ENCODE measurements around the gene PCDHGA1.
"Not testable (repeated sequence)": the region's sequence is repeated elsewhere in the genome, so short reads cannot be mapped to it uniquely, and the experiment has no call there.

The PCDHGA1 gene

DNA sequence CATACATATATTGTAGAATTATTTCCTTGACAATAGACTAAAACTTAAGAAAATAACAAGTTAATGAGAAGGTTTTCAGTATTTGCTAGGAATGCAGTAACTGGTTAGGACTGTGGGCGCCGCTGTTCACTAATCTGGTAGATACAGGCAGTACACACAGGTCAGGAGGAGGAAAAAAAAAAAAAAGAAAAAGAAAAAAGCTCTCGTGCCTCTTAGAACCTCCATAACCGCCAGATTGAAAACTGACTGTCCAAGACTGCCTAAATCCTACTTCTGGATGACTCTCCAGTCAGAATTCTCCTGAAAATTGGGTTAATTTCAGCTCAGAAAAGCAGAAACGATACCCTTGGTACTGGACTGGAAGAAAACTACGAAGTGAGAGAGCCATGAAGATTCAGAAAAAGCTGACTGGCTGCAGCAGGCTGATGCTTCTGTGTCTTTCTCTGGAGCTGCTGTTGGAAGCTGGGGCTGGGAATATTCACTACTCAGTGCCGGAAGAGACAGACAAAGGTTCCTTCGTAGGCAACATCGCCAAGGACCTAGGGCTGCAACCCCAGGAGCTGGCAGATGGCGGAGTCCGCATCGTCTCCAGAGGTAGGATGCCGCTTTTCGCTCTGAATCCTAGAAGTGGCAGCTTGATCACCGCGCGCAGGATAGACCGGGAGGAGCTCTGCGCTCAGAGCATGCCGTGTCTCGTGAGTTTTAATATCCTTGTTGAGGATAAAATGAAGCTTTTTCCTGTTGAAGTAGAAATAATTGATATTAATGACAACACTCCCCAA lies at the start of gene PCDHGA1:
Gene PCDHGA1, plus strand, starts transcription at position 216 of the 782 bp plus-strand sequence.
- no peak for DNase-seq (ENCODE audit: low read depth in 4 of 4, low spot score in 1 of 4)

DNA sequence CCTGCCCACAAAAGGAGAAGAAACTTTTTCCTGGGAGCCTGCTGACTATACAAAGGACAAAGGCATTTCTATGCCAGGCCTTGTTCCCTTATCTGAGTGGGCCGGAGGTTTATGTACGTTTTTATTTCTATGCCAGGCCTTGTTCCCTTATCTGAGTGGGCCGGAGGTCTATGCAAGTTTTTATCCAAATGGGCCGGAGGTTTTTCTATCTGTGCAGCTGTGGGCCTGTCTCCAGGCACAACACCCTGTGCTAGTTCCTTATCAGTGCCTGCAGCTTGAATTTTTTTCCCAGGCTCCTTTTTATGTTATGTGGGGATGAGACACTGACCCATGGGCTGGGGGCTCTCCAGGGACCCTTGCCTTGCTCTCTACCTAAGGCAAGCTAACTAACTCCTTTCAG lies 31.9 kb upstream of the PCDHGA1 start:
- DNase-seq (ENCODE audit: low read depth in 4 of 4, low spot score in 1 of 4): no peak

DNA sequence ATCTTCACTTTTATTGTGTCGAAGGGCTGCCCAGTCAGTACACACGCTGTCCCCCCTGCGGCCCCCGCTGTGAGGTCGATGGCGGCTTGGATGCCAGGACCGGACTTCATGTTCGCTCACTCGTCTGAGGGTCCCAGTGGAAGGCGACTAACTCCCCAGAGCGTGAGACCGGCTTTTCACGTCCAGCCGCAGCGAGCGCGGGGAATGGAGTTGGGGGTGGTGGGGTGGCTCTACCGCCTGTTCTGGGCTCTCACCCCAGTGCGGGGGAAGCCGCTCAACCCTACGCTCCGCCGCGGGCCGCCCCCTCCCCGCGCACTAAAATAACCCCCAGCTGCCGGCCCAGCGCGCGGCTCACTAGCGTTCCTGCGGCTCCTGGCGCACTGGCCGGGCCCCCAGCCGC lies 26.6 kb upstream of the PCDHGA1 start, which contains the start of gene SLC25A2:
Gene SLC25A2, minus strand, starts transcription at position 294 of the 400 bp plus-strand sequence. Its CDS starts 184 bp downstream, at position 110.
- no peak for DNase-seq (ENCODE audit: low read depth in 4 of 4, low spot score in 1 of 4)

DNA sequence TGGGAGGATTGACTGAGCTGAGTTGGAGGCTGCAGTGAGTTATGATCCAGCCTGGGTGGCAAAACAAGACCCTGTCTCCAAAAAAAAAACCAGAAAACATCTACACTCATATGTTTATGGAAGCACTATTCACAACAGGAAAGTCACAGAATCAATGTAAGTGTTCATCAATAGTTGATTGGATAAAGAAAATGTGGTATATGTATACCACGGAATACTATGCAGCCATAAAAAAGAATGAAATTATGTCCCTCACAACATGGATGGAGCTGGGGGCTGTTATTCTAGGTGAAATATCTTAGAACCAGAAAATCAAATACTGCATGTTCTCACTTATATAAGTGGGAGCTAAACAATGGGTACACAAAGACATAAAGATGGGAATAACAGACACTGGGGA lies 23.7 kb upstream of the PCDHGA1 start:
- DNase-seq (ENCODE audit: low read depth in 4 of 4, low spot score in 1 of 4): no peak

DNA sequence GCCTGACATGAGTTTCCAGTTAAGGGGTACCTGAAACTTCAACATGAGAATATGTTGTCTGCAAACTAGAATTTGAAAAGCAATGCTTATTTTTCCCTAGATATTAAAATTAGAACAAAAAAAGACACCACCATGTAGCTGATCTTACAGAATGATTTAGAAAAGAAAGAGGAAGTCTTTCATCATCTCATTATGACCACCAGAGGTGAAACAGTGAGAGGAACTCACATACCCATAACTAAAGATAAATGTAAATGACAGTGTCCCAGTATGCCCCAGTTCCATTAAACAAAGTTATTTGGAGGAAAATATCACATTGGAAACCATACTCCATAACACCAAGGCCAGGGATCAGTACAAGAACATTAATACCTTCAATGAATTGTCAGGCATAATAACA lies 16.6 kb upstream of the PCDHGA1 start:
- no peak for DNase-seq (ENCODE audit: low read depth in 4 of 4, low spot score in 1 of 4)

DNA sequence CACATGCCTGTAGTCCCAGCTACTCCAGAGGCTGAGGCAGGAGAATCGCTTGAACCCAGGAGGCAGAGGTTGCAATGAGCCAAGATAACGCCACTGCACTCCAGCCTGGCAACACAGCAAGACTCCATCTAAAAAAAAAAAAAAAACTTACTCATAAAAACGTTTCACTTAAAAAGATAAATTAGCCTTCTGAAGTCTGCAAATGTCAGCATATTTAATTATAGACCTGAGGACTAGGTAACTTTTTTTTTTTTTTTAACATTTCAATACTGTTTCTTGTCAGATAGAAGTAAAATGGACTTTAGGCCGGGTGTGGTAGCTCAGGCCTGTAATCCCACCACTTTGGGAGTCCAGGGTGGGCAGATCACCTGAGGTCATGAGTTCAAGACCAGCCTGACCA lies 13.4 kb upstream of the PCDHGA1 start:
- DNase-seq (ENCODE audit: low read depth in 4 of 4, low spot score in 1 of 4): not testable (repeated sequence)

DNA sequence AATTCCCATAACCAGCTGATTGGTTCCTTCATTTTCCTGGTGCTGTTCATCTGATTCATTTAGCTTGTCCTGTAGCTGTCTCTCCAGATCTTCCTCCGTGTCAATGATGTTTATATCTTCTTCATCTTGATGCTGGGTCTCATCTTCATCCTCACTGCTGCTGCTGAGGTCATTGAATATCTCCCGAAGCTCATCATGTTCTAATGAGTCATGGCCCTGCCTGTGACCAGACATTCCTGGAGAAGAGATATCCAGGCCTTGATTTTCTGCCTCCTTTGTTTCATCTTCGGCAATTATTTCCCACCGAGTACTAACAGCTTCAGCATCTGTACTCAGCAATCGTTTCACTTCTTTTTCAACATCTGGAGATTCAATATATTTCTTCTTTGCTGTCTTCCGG lies 11.1 kb upstream of the PCDHGA1 start:
- DNase-seq (ENCODE audit: low read depth in 4 of 4, low spot score in 1 of 4): no peak

DNA sequence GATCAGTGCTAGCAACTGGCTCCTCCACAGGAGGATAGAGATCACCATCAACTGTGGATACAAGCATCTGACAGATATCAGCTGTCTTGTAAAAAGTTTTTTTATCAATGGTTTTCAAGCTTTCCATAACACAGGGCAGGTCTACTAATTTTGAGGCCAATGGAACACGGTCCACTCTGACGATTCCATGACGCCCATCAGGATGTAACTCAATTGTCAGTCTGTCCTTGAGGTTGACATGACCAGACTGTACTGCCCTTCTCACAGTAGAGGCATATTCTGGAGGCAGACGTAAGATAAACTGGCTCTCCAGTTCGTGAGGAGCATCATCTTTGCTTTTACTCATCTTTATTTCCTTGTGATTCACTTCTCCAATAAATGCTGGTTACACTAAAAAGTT lies 10.6 kb upstream of the PCDHGA1 start:
- no peak for DNase-seq (ENCODE audit: low read depth in 4 of 4, low spot score in 1 of 4)

DNA sequence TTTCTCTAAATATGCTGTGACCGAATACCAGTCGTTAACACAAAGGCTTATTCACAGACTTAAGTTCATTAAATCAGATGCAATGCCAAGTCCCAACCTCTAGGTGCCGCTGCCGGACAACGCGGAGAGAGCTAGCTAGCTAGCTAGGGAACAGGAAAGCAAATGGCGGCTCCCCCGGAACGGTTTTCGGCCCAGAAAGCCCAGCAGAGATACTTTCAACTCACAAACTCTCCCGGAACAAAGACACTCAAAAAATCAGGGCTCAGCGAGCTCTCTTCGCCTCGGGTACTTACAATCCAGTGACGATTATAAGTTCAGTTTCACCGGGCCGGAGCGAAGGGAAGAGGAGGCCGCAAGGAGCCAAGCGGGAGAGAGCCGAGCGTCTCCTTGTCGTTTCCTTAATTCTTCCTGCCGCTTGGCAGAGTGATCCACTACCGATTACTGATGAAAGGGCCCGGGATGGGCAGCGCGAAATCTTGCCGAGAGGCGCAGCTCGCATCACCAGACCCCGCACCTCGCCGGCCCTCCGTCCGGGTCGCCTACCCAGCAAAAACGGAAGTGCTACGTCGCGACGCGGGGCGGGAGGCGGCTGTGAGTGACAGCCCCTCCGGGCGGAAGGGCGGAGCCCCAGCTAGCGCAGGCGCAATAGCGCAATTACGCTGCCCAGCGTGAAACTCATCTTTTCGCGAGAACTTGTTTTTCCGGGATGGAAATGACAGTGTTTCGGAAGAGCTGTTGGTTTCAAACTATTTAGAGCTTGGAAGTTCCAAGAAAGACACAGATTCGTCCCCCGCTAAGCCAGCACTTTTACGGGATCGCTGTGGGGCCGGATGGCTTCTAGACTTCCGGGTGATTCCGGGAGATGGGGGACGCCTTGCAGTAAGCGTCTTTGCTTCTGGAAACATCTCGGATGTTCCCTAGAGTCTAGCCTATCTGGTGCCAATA lies 9.8 kb upstream of the PCDHGA1 start, which contains the start of gene TAF7:
Gene TAF7, minus strand, starts transcription at position 560 of the 945 bp plus-strand sequence. CDS start 740 bp downstream, outside the sequence.
- peak; percentile 79 to 90 (median 84) for DNase-seq (ENCODE audit: low read depth in 4 of 4, low spot score in 1 of 4)

DNA sequence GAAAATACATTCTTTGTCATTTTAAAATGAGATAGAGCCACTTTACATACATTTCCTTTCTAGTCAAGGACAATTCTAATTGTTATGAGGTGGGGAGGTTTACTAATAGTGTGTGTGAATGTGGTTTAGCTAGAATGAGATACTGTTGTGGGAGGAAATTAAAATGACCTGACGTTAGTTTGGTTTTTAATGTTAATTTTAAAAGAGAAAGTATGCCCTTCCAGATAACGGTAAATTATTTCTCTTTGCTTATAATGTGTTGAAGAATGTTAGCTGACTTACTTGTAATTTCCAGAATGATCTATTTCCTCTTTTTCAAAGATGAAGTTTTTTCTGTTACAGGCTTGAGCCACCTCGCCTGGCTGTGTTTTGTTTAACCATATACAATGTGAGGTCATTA lies 8.1 kb upstream of the PCDHGA1 start:
- no peak for DNase-seq (ENCODE audit: low read depth in 4 of 4, low spot score in 1 of 4)

DNA sequence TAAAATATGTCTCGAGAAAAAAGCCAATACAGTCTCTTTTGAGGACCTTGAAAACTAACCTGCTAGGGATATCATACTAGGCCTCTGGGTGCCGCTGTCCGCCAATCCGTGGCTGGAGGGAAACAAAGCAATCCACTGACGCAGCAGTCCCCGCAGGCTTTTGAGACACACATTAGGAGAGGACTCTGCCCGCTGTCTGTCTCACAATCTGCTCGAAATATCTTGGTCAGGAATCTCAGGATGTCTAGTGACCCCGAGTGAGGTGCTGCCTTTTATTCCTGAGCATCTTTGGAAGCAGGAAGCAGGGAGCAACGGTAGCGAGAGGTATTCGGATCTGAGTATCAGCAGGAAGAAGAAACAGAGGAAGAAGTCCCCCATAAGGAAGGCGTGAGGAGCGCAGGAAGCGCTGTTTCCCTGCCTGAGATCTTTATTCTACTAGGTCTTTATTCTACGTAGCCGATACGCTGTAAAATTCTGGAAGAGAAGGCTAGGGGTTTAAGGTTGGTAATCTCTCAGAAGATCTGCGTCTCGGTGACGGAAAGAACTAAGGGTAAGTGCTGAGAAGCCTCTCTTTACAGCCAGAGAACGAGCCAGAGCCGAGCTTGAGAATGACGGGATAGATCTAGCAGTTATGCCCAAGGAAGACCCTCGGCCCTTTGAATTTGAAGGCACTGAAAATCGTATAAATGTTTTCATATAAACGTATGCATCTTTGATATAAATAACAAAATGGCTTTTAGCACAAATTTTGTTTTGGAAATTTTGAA lies 4.0 kb upstream of the PCDHGA1 start:
- DNase-seq (ENCODE audit: low read depth in 4 of 4, low spot score in 1 of 4): peak; percentile 13 to 53 (median 37)

DNA sequence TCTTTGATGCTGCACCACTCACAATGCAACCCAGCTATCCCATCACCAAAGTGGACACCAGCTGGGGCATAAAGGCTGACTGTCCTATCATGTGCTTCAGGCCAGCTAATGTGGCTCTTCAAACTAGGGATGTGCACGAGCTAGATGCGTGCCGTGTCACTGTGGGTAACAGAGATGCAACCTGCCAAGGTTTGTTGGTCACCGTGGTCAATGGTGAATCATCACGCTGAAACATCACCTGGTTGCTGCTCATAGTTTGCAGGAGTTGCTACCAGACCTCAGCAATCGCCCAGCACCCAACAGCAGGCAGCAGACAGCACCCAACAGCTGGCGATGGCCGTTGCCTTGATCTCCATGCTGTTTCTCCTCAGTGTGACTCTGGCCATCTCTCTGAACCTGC lies 2.1 kb upstream of the PCDHGA1 start:
- DNase-seq (ENCODE audit: low read depth in 4 of 4, low spot score in 1 of 4): no peak

DNA sequence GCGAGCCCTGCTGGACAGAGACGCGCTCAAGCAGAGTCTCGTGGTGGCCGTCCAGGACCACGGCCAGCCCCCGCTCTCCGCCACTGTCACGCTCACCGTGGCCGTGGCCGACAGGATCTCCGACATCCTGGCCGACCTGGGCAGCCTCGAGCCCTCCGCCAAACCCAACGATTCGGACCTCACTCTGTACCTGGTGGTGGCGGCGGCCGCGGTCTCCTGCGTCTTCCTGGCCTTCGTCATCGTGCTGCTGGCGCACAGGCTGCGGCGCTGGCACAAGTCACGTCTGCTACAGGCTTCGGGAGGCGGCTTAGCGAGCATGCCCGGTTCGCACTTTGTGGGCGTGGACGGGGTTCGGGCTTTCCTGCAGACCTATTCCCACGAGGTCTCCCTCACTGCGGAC lies 2.3 kb downstream of the PCDHGA1 start:
- not testable (repeated sequence) for DNase-seq (ENCODE audit: low read depth in 4 of 4, low spot score in 1 of 4)

DNA sequence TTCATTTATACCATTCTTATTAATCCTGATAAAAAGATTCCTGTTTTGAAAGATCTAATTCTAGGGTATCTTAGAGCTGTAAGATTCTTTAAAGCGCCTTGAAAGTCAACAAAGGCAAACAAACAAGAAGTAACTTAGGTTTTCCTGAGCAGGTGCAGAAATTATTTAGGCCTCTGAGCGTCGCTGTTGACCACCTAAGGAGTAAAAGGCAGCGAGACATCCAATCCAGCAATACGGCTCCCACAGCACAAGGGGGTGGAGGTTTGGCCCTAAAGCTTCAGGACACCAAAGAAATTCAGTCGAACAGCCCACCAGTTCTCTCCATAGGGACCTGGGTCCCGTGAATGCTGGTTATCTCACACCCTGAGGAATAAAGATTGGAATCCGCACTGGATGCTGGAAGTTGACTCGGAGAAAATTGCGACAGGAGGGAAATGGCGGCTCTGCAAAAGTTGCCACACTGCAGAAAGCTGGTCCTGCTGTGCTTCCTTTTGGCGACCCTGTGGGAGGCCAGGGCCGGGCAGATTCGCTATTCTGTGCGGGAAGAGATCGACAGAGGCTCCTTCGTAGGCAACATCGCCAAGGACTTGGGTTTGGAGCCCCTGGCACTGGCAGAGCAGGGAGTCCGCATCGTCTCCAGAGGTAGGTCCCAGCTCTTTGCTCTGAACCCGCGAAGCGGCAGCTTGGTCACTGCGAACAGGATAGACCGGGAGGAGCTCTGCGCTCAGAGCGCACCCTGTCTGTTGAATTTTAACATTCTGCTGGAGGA lies 8.4 kb downstream of the PCDHGA1 start, which contains the start of gene PCDHGA2:
Gene PCDHGA2, plus strand, starts transcription at position 223 of the 769 bp plus-strand sequence.
- no peak for DNase-seq (ENCODE audit: low read depth in 4 of 4, low spot score in 1 of 4)

DNA sequence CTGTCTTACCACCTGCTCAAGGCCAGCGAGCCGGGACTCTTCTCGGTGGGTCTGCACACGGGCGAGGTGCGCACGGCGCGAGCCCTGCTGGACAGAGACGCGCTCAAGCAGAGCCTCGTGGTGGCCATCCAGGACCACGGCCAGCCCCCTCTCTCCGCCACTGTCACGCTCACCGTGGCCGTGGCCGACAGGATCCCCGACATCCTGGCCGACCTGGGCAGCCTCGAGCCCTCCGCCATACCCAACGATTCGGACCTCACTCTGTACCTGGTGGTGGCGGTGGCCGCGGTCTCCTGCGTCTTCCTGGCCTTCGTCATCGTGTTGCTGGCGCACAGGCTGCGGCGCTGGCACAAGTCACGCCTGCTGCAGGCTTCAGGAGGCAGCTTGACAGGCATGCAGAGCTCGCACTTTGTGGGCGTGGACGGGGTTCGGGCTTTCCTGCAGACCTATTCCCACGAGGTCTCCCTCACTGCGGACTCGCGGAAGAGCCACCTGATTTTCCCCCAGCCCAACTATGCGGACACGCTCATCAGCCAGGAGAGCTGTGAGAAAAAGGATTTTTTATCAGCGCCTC lies 10.6 kb downstream of the PCDHGA1 start:
- not testable (repeated sequence) for DNase-seq (ENCODE audit: low read depth in 4 of 4, low spot score in 1 of 4)

DNA sequence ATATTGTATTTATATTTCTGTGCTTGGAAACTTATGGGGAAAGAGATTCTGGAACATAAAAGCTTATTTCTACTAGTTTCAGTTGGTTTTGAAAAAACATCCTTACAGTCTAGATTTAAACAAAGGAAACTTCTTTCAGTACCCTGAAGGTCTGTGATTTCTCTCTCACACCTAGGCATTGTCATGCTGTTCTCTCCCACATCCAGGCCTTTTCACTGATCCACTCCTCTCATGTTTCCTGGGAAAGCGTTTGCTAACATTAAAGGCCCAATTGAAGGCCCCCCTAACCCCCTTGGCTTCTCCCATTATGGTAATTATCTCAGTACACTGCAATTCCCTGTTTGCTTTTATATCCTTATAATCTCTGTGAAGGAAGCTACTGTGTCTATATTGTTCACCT lies 12.5 kb downstream of the PCDHGA1 start:
- no peak for DNase-seq (ENCODE audit: low read depth in 4 of 4, low spot score in 1 of 4)

DNA sequence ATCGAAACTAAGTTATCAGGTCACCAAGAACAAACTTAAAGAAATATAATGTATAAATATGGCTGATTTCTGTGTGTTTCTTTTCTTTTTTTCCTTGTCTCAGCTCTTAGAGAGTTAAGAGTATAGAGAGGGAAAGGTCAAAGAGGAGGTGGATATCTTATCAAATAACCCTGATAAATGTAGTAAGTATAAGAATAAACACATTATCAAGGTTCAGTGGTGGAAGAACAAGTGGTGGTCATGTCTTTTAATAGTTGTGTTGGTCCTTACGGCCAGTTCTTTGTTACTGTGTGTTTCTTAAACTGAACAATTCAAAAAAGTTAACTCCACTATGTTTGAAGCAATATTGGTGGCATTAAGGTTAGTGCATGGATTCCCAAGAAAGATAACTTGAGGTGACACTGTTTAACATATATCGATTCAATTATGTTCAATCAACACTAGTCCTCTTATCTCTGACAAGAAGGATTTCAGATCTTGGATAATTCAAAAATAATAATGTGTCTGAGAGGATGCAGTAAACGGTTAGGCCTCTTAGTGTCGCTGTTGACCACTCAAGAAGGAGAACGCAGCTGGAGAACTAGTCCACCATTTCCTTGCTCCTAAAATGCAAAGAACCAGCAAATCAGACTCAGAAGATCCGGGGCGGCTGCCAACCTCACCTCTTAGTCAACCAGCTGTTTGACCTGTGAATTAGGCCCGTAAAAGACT lies 13.1 kb downstream of the PCDHGA1 start, which contains the start of gene PCDHGA3:
Gene PCDHGA3, plus strand, starts transcription at position 588 of the 711 bp plus-strand sequence. CDS start 205 bp downstream, outside the sequence.
- DNase-seq (ENCODE audit: low read depth in 4 of 4, low spot score in 1 of 4): no peak

DNA sequence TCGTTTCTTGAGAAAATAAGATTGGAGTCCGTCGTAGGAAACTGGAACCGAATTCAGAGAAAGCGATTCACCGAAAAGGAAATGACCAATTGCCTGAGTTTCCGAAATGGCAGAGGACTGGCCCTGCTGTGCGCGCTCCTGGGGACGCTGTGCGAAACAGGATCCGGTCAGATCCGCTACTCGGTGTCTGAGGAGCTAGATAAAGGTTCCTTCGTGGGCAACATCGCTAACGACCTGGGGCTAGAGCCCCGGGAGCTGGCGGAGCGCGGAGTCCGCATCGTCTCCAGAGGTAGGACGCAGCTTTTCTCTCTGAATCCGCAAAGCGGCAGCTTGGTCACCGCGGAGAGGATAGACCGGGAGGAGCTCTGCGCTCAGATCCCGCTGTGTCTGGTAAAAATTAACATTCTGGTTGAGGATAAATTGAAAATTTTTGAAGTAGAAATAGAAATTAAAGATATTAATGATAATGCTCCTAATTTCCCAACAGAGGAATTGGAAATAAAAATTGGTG lies 13.7 kb downstream of the PCDHGA1 start:
- no peak for DNase-seq (ENCODE audit: low read depth in 4 of 4, low spot score in 1 of 4)

DNA sequence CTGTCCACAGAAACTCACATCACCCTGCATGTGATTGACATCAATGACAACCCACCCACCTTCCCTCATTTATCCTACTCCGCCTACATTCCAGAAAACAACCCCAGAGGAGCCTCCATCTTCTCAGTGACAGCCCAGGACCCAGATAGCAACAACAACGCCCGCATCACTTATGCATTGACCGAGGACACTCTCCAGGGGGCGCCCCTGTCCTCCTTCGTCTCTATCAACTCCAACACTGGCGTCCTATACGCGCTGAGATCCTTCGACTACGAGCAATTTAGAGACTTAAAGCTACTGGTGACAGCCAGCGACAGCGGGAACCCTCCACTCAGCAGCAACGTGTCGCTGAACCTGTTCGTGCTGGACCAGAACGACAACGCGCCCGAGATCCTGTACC lies 15.0 kb downstream of the PCDHGA1 start:
- no peak for DNase-seq (ENCODE audit: low read depth in 4 of 4, low spot score in 1 of 4)
